ENCODE measurements around the gene PIBF1.
"Not testable (repeated sequence)": the region's sequence is repeated elsewhere in the genome, so short reads cannot be mapped to it uniquely, and the experiment has no call there.

Gene PIBF1, protein sequence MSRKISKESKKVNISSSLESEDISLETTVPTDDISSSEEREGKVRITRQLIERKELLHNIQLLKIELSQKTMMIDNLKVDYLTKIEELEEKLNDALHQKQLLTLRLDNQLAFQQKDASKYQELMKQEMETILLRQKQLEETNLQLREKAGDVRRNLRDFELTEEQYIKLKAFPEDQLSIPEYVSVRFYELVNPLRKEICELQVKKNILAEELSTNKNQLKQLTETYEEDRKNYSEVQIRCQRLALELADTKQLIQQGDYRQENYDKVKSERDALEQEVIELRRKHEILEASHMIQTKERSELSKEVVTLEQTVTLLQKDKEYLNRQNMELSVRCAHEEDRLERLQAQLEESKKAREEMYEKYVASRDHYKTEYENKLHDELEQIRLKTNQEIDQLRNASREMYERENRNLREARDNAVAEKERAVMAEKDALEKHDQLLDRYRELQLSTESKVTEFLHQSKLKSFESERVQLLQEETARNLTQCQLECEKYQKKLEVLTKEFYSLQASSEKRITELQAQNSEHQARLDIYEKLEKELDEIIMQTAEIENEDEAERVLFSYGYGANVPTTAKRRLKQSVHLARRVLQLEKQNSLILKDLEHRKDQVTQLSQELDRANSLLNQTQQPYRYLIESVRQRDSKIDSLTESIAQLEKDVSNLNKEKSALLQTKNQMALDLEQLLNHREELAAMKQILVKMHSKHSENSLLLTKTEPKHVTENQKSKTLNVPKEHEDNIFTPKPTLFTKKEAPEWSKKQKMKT
- 40.4 to 71.4 (median 53.8) reads per million in 4 experiments for total RNA-seq

DNA sequence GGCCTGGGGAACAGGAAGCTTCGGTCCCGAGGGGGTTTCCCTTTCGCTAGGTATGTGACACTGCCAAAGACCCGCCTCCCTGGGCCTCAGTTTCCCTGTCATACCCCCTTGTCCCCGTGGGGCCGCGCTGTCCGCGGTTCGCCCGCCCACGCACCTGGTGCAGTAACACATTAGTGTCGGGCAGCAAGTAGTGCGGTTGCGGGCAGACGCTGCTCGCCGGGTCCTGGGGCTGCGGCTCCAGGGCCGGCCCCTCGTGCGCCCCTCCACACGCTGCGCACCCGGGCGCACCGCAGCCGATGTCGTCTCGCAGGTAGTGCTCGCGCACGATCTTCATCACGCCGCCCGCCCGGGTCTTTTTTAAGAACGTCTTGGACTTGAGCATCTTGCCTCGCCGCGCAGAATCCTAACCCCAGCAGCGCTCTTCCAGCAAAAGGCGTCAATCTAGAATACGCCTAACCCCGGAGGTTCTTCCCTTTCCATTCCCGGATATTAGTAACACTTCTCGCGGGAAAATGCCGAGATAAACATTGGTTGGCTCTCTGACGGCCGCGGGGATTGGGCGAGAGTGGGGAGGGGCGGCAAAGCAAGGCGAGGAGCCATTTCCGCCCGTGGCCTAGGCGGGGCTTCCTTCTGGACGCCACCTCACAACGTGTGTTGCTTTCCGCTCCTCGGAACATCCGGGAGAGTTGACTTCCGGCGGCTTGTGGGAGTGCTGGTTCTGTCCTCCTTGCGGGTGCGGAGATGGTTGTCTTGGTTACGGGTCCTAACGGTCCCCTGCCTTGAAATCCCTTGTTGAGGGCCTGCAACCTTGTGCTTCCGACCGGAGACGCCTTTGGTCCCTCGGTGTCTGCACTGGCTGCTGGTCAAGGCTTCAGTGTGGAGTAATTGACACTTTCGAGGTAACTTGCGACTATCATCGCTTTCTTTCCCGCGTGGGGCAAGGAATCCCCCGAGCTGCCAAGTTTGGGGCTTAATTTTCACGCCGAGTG, at the start of gene PIBF1, which contains the start of gene DIS3:
Gene PIBF1, plus strand, starts transcription at position 683 of the 989 bp plus-strand sequence. CDS start 1,337 bp downstream, outside the sequence.
Gene DIS3, minus strand, starts transcription at position 450 of the 989 bp plus-strand sequence. Its CDS starts 68 bp downstream, at position 382.
- DNase-seq: peak; percentile 92

- DNase-seq: no peak
Observed at GRCh38 chr13:72737033-72737432, 44.9 kb upstream of the PIBF1 start.

- DNase-seq: no peak
Observed at GRCh38 chr13:72740015-72740414, 41.9 kb upstream of the PIBF1 start.

DNA sequence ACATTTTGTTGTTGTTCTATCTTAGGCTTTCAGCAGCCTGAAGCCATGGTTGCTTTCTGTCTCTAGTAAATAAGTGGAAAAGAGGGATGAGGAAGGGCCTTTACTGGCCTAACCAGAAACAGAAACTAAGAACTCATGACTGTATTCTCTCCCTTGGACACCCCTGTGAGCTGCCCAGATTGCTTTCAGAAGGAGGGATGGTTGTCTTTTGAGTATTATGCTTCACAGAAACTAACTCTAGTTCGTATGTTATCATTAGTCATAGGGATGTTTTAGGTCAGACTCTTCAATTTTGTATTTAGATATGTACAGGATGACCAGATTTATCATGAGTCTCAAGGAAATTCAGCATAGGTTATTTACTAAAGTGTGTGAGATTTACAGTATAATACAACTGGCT, 36.7 kb upstream of the PIBF1 start:
- no peak for DNase-seq

DNA sequence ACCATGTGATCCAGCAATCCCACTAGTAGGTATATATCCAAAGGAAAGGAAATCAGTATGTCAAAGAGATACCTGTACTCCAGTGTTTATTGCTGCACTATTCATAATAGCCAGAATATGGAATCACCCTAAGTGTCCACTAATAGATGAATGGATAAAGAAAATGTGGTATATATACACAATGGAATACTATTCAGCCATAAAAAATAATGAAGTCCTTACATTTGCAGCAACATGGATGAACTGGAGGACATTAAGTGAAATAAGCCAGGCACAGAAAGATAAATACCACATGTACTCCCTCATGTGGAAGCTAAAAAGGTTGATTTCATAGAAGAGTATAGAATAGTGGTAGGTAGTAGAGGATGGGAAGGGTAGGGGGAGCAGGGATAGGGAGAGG, 30.7 kb upstream of the PIBF1 start:
- DNase-seq: no peak

DNA sequence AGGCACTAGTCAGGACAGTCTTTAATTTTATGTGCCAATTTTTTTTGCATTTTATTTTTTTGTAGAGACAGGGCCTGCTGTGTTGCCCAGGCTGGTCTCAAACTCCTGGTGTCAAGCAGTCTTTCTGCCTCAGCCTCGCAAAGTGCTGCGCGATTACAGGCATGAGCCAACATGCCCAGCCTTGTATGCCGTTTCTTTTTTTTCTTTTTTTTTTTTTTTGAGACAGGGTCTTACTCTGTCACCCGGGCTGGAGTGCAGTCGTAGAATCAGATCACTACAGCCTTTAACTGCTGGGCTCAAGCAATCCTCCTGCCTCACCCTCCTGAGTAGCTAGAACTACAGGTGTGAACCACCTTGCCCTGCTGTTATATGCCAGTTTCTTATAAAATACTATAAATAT, 27.8 kb upstream of the PIBF1 start:
- no peak for DNase-seq

DNA sequence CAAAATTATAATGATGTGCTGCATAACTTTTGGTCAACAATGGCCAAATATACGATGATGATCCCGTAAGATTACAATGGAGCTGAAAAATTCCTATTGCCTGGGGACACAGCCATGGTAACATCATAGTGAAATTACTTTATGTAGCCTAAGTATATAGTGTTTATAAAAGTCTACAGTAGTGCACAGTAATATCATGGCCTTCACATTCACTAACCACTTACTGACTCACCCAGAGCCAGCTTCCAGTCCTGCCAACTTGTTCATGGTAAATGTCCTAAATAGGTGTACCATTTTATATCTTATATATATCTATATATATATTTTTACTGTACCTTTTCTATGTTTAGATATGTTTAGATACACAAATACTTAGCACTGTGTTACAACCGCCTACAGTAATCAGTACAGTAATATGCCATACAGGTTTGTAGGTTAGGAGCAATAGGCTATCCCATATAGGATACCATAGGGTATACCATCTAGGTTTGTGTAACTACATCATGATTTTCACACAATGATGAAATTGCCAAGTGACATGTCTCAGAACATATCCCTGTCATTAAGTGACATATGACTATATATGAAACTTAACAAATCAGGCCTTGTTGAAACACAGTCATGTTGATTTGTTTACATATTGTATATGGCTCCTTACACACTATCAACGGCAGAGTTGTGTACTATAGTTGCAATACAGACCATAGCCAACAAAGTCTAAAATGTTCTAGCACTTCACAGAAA, 24.0 kb upstream of the PIBF1 start:
- DNase-seq: no peak

DNA sequence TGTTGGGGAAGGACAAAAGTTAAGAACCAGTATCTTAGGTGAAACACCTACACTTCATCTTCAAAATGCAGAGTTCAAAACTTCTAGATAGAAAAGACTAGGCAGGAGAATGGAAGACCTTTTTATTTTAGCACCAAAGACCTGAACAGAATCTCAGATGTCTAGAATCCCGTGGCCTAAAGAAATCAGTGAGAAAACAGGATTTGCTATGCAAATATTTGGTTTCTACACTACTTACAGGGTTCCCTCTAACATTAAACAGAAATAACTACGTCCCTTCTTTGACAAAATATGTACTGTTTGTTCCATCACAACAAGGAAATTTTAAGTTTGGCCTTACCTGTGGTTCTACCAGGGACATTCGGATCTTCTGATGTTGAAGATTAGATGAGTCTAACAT, 21.7 kb upstream of the PIBF1 start:
- DNase-seq: no peak

DNA sequence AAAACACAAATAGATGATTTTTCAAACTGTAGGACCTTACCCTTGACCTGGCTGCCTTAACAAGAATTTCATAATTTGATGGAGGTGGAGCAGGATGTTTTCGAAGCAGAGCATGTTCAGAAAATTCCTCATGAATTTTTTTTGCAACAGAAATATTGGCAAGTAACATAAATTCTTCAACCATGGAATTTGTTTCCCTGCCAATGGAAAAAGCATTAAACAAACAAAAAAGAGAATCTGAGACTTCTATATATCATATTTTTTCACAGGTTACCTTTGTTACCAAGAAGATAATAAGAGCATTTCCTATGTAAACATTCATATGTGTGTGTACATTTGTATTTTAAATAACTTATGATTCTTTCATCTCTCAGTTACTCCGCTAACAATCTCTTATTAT, 18.5 kb upstream of the PIBF1 start:
- no peak for DNase-seq

DNA sequence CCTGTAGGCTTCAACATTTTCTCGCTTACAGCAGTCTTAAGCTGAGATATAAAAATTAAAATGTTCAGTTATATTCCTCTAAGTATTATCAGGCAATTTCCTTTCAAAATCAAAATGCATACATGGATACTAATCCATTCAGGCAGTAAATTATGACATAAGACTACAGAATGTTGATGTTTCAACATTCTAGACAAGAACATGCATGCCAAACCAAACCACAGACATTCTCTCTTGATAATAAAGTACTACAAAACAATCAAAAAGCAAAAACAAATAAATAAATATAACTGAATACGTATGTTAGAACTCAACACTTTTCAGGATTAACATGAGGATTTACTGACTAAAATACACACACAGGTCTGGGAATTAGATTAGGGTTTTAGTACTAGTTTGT, 7.9 kb upstream of the PIBF1 start:
- no peak for DNase-seq

GRCh38 chr13:72782717-72783116, 784 bp downstream of the PIBF1 start:
- no peak for DNase-seq

GRCh38 chr13:72784679-72785078, 2.7 kb downstream of the PIBF1 start:
- not testable (repeated sequence) for DNase-seq

DNA sequence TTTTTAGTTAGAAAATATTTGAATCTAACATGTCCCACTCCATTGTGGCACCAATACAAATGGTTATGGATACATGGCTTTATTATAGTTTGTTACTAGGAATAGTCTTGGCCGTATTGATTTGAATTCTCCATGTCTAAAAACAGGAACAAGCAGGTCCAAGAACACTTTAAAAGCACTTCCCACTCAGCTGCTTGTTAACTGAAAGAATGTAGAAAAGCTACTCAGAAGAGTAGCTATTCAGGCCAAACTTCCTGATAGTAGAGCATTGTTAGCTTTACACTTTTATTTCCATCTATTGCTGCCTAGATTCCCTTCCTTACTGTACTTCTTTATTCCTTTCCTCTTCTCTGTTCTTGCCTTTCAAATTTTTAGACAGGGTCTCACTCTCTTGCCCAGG, 6.9 kb downstream of the PIBF1 start:
- DNase-seq: no peak

- no peak for DNase-seq
Observed at GRCh38 chr13:72792640-72793039, 10.7 kb downstream of the PIBF1 start.

GRCh38 chr13:72798817-72799216, 16.9 kb downstream of the PIBF1 start:
- DNase-seq: no peak

- no peak for DNase-seq
Observed at GRCh38 chr13:72804301-72804700, 22.4 kb downstream of the PIBF1 start.

DNA sequence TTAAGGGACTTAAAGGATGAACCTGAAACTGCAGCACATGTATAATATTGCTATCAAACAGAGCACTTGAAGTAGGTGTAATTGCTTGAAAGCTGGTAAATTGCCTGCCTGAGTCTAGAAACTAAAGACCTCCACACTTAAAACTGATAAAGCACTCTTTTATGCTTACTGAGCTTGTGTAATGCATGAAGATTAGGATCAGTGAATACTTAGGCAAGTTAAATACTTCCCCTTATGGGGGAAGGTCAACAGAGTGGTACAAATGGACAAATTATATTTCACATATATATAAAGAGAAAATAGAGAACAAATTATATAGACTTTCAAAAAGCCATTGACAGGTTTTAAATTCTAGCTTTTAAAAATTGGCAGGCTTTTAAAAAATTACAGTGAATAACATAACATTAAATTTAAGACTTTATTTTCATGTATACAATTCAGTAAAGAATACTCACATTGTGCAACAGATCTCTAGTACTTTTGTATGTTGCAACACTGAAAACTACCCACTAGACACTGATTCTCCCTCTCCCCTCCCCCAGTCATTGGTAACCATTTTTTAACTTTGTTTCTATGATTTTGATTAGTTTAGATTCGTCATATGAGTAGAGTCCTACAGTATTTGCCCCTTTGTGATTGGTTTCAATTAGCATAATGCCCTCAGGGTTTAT, 23.9 kb downstream of the PIBF1 start:
- no peak for DNase-seq

DNA sequence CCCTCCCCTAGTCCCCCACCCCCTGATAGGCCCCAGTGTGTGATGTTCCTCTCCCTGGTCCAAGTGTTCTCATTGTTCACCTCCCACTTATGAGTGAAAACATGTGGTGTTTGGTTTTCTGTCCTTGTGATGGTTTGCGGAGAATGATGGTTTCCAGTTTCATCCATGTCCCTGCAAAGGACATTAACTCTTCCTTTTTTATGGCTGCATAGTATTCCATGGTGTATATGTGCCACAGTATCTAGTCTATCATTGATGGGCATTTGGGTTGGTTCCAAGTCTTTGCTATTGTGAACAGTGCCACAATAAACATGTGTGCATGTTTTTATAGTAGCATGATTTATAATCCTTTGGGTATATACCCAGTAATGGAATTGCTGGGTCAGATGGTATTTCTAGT, 24.6 kb downstream of the PIBF1 start:
- DNase-seq: not testable (repeated sequence)

- DNase-seq: no peak
Observed at GRCh38 chr13:72808917-72809500, 27.1 kb downstream of the PIBF1 start.

DNA sequence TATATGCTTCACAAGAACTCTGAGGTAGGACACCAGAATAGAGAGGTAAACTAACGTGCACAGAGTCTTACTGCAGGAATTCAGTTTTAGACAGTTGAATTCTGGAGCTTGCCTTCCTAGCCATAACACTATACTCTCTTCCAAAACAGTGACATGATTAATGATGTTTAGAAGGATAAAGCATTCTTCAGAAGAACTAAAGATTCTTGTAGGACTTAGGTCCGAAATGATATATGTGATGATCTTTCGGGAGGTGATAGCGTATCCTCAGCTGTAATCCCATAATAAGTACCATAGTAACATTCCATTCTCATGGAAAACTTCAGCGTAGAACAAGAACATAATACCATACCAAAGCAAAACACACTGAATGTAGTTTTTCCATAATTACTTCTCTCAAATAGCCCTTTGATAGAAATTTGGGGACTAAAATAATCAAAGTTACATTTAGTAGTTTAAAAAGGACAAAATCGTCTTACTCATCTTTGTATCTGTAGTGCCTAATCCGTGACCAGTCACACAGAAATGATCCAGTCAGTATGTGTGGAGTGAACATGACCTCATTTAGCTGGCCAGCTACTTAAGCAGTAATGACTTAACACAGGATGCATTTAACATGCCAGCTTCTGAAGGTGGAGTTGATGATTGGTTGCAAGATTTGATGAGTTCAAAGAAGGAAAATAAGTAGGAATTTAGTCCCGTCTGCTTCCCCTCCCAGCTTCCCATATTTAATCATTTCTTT, 38.4 kb downstream of the PIBF1 start:
- DNase-seq: no peak

All from effector CD8-positive, alpha-beta T cell (primary cell).